Loucy (cell line): ENCODE results near the gene RGS12.

ENCODE experiments used
- H2AFZ ChIP-seq: fragments of 200-600 bp; sonication (generic); 2 replicates; pipeline ENCODE4 v1.6.0; 2016; ENCODE audit warnings: antibody characterized with exemption, mild to moderate bottlenecking, low read length, moderate library complexity
- H3F3A ChIP-seq: fragments of 200-600 bp; 2 replicates; pipeline ENCODE4 v1.6.0; 2016; ENCODE audit warnings: antibody characterized with exemption, low read depth, mild to moderate bottlenecking
- H3K27me3 ChIP-seq: fragments of 200-600 bp; sonication (generic); 2 replicates; pipeline ENCODE4 v1.6.1; 2014; ENCODE audit warnings: low read length, mild to moderate bottlenecking; ENCODE audit not compliant: insufficient read depth, poor library complexity, severe bottlenecking
- H3K36me3 ChIP-seq: fragments of 200-600 bp; sonication (generic); 2 replicates; pipeline ENCODE4 v1.6.1; 2016; ENCODE audit warnings: low read length; ENCODE audit not compliant: insufficient read depth
- H3K4me1 ChIP-seq: fragments of 200-600 bp; sonication (generic); 2 replicates; pipeline ENCODE4 v1.5.1; 2014; ENCODE audit warnings: low read length, mild to moderate bottlenecking; ENCODE audit not compliant: insufficient read depth, poor library complexity, severe bottlenecking
- H3K4me2 ChIP-seq: fragments of 200-600 bp; sonication (generic); 2 replicates; pipeline ENCODE4 v1.6.0; 2014; ENCODE audit warnings: antibody characterized with exemption, low read length, low read depth, mild to moderate bottlenecking; ENCODE audit not compliant: poor library complexity, severe bottlenecking
- H3K4me3 ChIP-seq: fragments of 200-600 bp; sonication (generic); 2 replicates; pipeline ENCODE4 v1.5.1; 2014; ENCODE audit warnings: low read length, mild to moderate bottlenecking, mixed read lengths; ENCODE audit not compliant: poor library complexity, severe bottlenecking
- H3K79me2 ChIP-seq: fragments of 200-600 bp; sonication (generic); 2 replicates; pipeline ENCODE4 v1.6.1; 2014; ENCODE audit warnings: low read length; ENCODE audit not compliant: insufficient read depth
- H3K9ac ChIP-seq: fragments of 200-600 bp; sonication (generic); 2 replicates; pipeline ENCODE4 v1.6.0; 2014; ENCODE audit warnings: mild to moderate bottlenecking, low read depth, low read length, moderate library complexity; ENCODE audit not compliant: poor library complexity, severe bottlenecking
- H3K9me2 ChIP-seq: fragments of 200-600 bp; sonication (generic); replicated peaks from 2 replicates; pipeline ENCODE4 v1.6.1; 2016; ENCODE audit warnings: low read depth, low read length, mixed read lengths
- H3K9me3 ChIP-seq: fragments of 200-600 bp; sonication (generic); 2 replicates; pipeline ENCODE4 v1.6.1; 2014; ENCODE audit warnings: mild to moderate bottlenecking, antibody characterized with exemption, low read length, low read depth; ENCODE audit not compliant: insufficient read depth
- H4K20me1 ChIP-seq: fragments of 200-600 bp; sonication (generic); 2 replicates; pipeline ENCODE4 v1.6.0; 2014; ENCODE audit warnings: antibody characterized with exemption, low read length, mild to moderate bottlenecking; ENCODE audit not compliant: insufficient read depth, poor library complexity, severe bottlenecking
- CTCF ChIP-seq: fragments of 200-600 bp; sonication (generic); conservative IDR thresholded peaks from 2 replicates; pipeline ENCODE4 v1.5.1; 2014; ENCODE audit warnings: mild to moderate bottlenecking, antibody characterized with exemption, low read length
- EZH2phosphoT487 ChIP-seq: fragments of 200-600 bp; IDR thresholded peaks from 2 replicates; pipeline ENCODE4 v1.6.1; 2018; ENCODE audit warnings: antibody characterized with exemption, mild to moderate bottlenecking, moderate library complexity, borderline replicate concordance

RGS12 gene

GRCh38 chr4:3320361-3321023 lies 27.7 kb downstream of the RGS12 start:
- Histone ChIP-seq H3K4me3 (no peak overlapping the region), H3K4me2 (no peak overlapping the region)
- TF ChIP-seq EZH2phosphoT487 (no peak), CTCF (no peak)

GRCh38 chr4:3321295-3321889 lies 28.6 kb downstream of the RGS12 start:
- Histone ChIP-seq H3K9ac (no peak overlapping the region), H3K4me3 (no peak overlapping the region), H3F3A (no peaks in the 10 kb centered on the region), H3K9me3 (no peaks in the 10 kb centered on the region), H3K9me2 (no peaks in the 10 kb centered on the region), H3K4me2 (no peak overlapping the region), H3K36me3 (peaks cover 60% of the 10 kb centered on the region; the same call in 1 of the 2 replicates), H3K79me2 (peaks cover 98% of the 10 kb centered on the region), H3K27me3 (no peaks in the 10 kb centered on the region), H4K20me1 (peaks cover 45% of the 10 kb centered on the region), H2AFZ (no peak overlapping the region), H3K4me1 (no peaks in the 10 kb centered on the region)
- TF ChIP-seq CTCF (no peak), EZH2phosphoT487 (no peak)

More at GRCh38 chr4:3320361-3321023, 27.7 kb downstream of the RGS12 start:
- Histone ChIP-seq H3K9me3 (no peaks in the 10 kb centered on the region), H3K9me2 (no peaks in the 10 kb centered on the region), H3K36me3 (peaks cover 66% of the 10 kb centered on the region; the same call in 1 of the 2 replicates), H2AFZ (no peak overlapping the region), H3K27me3 (no peaks in the 10 kb centered on the region), H3F3A (no peaks in the 10 kb centered on the region), H4K20me1 (peaks cover 43% of the 10 kb centered on the region), H3K9ac (no peak overlapping the region), H3K79me2 (peaks cover 98% of the 10 kb centered on the region), H3K4me1 (no peaks in the 10 kb centered on the region)

- Histone ChIP-seq H3K9me2 (no peaks in the 10 kb centered on the region), H3F3A (no peaks in the 10 kb centered on the region), H3K27me3 (no peaks in the 10 kb centered on the region), H3K4me3 (no peak overlapping the region), H3K79me2 (peaks cover 98% of the 10 kb centered on the region), H3K4me1 (no peaks in the 10 kb centered on the region), H3K4me2 (no peak overlapping the region), H2AFZ (no peak overlapping the region), H3K9ac (no peak overlapping the region), H3K36me3 (peaks cover 53% of the 10 kb centered on the region; the same call in 1 of the 2 replicates), H4K20me1 (peaks cover 47% of the 10 kb centered on the region), H3K9me3 (no peaks in the 10 kb centered on the region)
- TF ChIP-seq CTCF, result no peak
- TF ChIP-seq EZH2phosphoT487, result no peak
Measured at GRCh38 chr4:3322059-3322550, 29.3 kb downstream of the RGS12 start.
